Glutamatergic neuron (in vitro differentiated cells): ENCODE results near the gene PRMT2. TPM values are rescaled to one million over a fixed set of nuclear protein-coding genes. Genes with fewer than 3 reads are reported as not detected.

Source experiments
- DNase-seq: peaks from one replicate; pipeline ENCODE4 v3.0.0; 2022
- H3K27ac Mint-ChIP-seq: one replicate; pipeline ENCODE4 v1.8.0; 2020; ENCODE audit warnings: mild to moderate bottlenecking, mixed read lengths, inconsistent platforms; ENCODE audit not compliant: unreplicated experiment
- H3K27me3 Mint-ChIP-seq: one replicate; pipeline ENCODE4 v1.8.0; 2020; ENCODE audit warnings: mild to moderate bottlenecking, moderate library complexity, mixed read lengths, inconsistent platforms; ENCODE audit not compliant: unreplicated experiment
- H3K36me3 Mint-ChIP-seq: one replicate; pipeline ENCODE4 v1.8.0; 2020; ENCODE audit warnings: mild to moderate bottlenecking, mixed read lengths, inconsistent platforms; ENCODE audit not compliant: unreplicated experiment
- H3K4me1 Mint-ChIP-seq: one replicate; pipeline ENCODE4 v1.8.0; 2020; ENCODE audit warnings: mild to moderate bottlenecking, low read depth, mixed read lengths, inconsistent platforms; ENCODE audit not compliant: unreplicated experiment
- H3K4me3 Mint-ChIP-seq: one replicate; pipeline ENCODE4 v1.8.0; 2020; ENCODE audit warnings: mild to moderate bottlenecking, mixed read lengths, inconsistent platforms; ENCODE audit not compliant: unreplicated experiment
- H3K9me3 Mint-ChIP-seq: one replicate; pipeline ENCODE4 v1.8.0; 2020; ENCODE audit warnings: mild to moderate bottlenecking, moderate library complexity, mixed read lengths, inconsistent platforms; ENCODE audit not compliant: unreplicated experiment
- total RNA-seq: library from RNA; stranded (reverse); fragmentation: NEBNext Ultra II Directional; extraction: Animal tissue kit (Norgen Biotek cat#: 25700); gene quantifications from one replicate; pipeline ENCODE4 v1.2.1, GENCODE V29; 2021; ENCODE audit not compliant: unreplicated experiment
- TF ChIP-seq, protein P1 (sequence below): fragments of 200-600 bp; sonication (generic); IDR thresholded peaks from one replicate; pipeline ENCODE4 v1.5.0; 2021; ENCODE audit not compliant: partially characterized antibody, unreplicated experiment

The PRMT2 gene
- total RNA-seq, 1 donor from 2014 or later, result 124 TPM

GRCh38 chr21:46598581-46599572 lies 36.6 kb upstream of the PRMT2 start:
- H3K4me3 Mint-ChIP-seq, result no peak overlapping the region
- peaks cover 6% of the 10 kb centered on the region for H3K4me1 Mint-ChIP-seq
- H3K27me3 Mint-ChIP-seq, result no peaks in the 10 kb centered on the region
- TF ChIP-seq, protein P1, sequence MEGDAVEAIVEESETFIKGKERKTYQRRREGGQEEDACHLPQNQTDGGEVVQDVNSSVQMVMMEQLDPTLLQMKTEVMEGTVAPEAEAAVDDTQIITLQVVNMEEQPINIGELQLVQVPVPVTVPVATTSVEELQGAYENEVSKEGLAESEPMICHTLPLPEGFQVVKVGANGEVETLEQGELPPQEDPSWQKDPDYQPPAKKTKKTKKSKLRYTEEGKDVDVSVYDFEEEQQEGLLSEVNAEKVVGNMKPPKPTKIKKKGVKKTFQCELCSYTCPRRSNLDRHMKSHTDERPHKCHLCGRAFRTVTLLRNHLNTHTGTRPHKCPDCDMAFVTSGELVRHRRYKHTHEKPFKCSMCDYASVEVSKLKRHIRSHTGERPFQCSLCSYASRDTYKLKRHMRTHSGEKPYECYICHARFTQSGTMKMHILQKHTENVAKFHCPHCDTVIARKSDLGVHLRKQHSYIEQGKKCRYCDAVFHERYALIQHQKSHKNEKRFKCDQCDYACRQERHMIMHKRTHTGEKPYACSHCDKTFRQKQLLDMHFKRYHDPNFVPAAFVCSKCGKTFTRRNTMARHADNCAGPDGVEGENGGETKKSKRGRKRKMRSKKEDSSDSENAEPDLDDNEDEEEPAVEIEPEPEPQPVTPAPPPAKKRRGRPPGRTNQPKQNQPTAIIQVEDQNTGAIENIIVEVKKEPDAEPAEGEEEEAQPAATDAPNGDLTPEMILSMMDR, result no peak
- no peaks in the 10 kb centered on the region for H3K36me3 Mint-ChIP-seq
- H3K27ac Mint-ChIP-seq, result no peak overlapping the region
- no peaks in the 10 kb centered on the region for H3K9me3 Mint-ChIP-seq
- DNase-seq, result no peak

GRCh38 chr21:46600305-46600704 lies 35.2 kb upstream of the PRMT2 start:
- Mint-ChIP-seq H3K36me3 (no peaks in the 10 kb centered on the region), H3K9me3 (no peaks in the 10 kb centered on the region), H3K4me1 (peaks cover 6% of the 10 kb centered on the region), H3K4me3 (no peak overlapping the region), H3K27ac (no peak overlapping the region), H3K27me3 (no peaks in the 10 kb centered on the region)
- DNase-seq, result no peak
- TF ChIP-seq, protein P1, result no peak

GRCh38 chr21:46600978-46601377 lies 34.5 kb upstream of the PRMT2 start:
- no peak overlapping the region for H3K4me3 Mint-ChIP-seq
- peaks cover 6% of the 10 kb centered on the region for H3K4me1 Mint-ChIP-seq
- no peak overlapping the region for H3K27ac Mint-ChIP-seq
- H3K36me3 Mint-ChIP-seq, result no peaks in the 10 kb centered on the region
- TF ChIP-seq, protein P1, result no peak
- H3K27me3 Mint-ChIP-seq, result no peaks in the 10 kb centered on the region
- no peaks in the 10 kb centered on the region for H3K9me3 Mint-ChIP-seq
- no peak for DNase-seq

GRCh38 chr21:46603228-46603627 lies 32.2 kb upstream of the PRMT2 start:
- no peaks in the 10 kb centered on the region for H3K9me3 Mint-ChIP-seq

More at GRCh38 chr21:46603228-46603627, 32.2 kb upstream of the PRMT2 start:
- no peak for DNase-seq
- no peak overlapping the region for H3K4me3 Mint-ChIP-seq
- TF ChIP-seq, protein P1, result no peak
- H3K4me1 Mint-ChIP-seq, result peaks cover 6% of the 10 kb centered on the region
- no peaks in the 10 kb centered on the region for H3K27me3 Mint-ChIP-seq
- H3K36me3 Mint-ChIP-seq, result peaks cover 4% of the 10 kb centered on the region
- no peak overlapping the region for H3K27ac Mint-ChIP-seq
